ENCODE measurements around the gene CD5L.

DNA sequence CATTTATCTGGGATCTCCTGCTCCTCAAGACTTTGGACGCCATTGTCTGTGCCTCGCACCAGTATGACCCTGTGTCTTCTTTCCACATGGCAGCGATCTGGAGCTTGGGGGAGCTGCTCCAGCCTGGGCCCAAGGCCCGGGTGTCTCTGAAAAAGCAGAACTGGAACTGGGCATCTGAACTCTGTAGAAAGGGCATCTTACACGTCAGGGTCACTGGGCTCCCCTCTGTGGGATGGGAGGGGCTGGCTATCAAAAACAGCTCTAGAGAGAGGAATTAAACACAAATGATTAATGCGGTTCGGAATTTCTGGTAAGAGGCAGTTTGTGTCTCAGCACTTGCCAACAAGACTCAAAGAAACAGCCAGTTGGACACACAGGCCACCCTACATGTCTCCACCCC lies 37.8 kb downstream of the CD5L start:
- TF ChIP-seq POLR2A (IDR thresholded peaks at IDR 0.05; ENCODE audit: low read length) (no peak), GATA1 (IDR thresholded peaks at IDR 0.05; ENCODE audit: low read depth, low read length) (no peak)
